ENCODE results near the gene TEAD3. TPM values are rescaled to one million over a fixed set of nuclear protein-coding genes. Genes with fewer than 3 reads are reported as not detected.

The TEAD3 gene
- total and polyA plus RNA-seq, 12 donors, result 27.9 to 54.4 (median 34.4) TPM

DNA sequence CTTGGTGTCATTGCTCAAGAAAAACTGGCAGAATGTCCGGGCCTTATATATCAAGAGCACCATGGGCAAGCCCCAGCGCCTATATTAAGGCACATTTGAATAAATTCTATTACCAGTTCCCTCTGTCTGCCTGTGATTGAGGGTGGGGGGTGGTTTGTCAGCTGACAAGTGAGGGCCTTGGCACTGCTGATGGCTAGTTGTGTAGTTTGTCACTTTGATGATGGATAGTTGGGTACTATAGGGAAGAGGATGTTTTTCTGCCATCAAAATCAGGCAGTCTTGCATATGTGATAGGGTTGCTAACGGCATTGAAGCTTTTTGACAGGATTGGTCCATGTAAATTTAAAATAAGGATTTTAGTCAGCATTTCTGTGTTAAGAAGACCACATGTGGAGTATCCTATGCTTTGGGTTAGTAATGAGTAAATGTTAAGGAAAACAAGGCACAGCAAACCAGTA lies 26.2 kb downstream of the TEAD3 start:
- no peaks in the 10 kb centered on the region for H3K9me3 ChIP-seq
- peaks cover 4 to 47% (median 40%) of the 10 kb centered on the region in 9 donors for H3K4me1 ChIP-seq
- intact Hi-C loops (cut with DNase I), result no loop called here
- ATAC-seq, result no peak
- peak overlapping the region in 2 of 10 donors; percentile 78 to 86 for H3K4me3 ChIP-seq
- WGBS, 2 donors, result 75% methylated on average over 3 of the region's 3 CpGs
- H3K27ac ChIP-seq, result peak overlapping the region in 1 of 10 donors; percentile 89
- H3K36me3 ChIP-seq, result peaks cover 0 to 71% (median 40%) of the 10 kb centered on the region in 9 donors
- DNase-seq, result no peak
- TF ChIP-seq, protein P1, sequence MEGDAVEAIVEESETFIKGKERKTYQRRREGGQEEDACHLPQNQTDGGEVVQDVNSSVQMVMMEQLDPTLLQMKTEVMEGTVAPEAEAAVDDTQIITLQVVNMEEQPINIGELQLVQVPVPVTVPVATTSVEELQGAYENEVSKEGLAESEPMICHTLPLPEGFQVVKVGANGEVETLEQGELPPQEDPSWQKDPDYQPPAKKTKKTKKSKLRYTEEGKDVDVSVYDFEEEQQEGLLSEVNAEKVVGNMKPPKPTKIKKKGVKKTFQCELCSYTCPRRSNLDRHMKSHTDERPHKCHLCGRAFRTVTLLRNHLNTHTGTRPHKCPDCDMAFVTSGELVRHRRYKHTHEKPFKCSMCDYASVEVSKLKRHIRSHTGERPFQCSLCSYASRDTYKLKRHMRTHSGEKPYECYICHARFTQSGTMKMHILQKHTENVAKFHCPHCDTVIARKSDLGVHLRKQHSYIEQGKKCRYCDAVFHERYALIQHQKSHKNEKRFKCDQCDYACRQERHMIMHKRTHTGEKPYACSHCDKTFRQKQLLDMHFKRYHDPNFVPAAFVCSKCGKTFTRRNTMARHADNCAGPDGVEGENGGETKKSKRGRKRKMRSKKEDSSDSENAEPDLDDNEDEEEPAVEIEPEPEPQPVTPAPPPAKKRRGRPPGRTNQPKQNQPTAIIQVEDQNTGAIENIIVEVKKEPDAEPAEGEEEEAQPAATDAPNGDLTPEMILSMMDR (IDR thresholded peaks at IDR 0.05), result no peak
- H3K27me3 ChIP-seq, result no peaks in the 10 kb centered on the region

DNA sequence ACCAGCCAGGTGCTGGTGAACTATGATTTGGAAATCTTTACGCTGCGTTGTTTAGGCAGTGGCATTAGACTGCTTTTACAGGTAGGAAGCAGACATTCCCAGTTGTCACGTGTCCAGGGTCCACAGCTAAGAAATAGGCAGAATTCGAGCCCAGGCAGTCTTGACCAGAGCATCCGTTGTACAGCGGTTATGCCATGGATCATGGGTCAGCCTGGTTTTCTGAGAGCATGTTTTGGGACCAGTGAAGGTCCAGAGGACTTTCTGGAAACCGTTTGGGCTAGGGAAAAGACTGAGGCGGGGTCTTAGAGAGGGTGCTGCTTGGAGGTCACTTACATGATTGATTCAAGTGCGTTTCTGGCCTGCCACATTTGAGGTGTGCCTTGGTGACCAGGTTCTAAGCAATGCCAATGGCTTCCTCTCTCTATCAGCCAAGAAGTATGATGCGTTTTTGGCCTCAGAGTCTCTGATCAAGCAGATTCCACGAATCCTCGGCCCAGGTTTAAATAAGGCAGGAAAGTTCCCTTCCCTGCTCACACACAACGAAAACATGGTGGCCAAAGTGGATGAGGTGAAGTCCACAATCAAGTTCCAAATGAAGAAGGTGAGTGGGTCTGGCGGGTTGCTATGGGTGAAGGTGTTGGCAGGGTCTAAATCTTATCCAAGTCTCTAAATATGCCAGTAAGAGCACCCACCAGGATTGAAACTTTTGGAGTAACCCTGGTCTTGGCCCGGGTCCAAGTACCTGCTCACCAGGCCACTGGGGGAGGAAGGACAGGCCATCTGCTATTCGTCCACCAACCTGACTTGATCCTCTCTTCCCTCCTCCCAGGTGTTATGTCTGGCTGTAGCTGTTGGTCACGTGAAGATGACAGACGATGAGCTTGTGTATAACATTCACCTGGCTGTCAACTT lies 26.9 kb downstream of the TEAD3 start:
- ATAC-seq (no peak), DNase-seq (no peak)
- Histone ChIP-seq H3K9me3 (no peaks in the 10 kb centered on the region), H3K27me3 (no peaks in the 10 kb centered on the region), H3K4me3 (peak overlapping the region; percentile 68 to 87 (median 82)), H3K27ac (peak overlapping the region in 6 of 10 donors; percentile 9 to 93 (median 90)), H3K4me1 (peaks cover 4 to 47% (median 40%) of the 10 kb centered on the region in 9 donors), H3K36me3 (peaks cover 0 to 65% (median 36%) of the 10 kb centered on the region in 9 donors)
- TF ChIP-seq, protein P1 (IDR thresholded peaks at IDR 0.05), result no peak
- intact Hi-C loops (cut with DNase I), result loop anchor here in 5 of 10 donors (2.0 to 5.0 kb wide), 2 partner anchors 27 to 128 kb away; partner anchors contain the start of genes PPARD (in 4 of the 5) and TEAD3 (in 1 of the 5)
- 45 to 51% methylated on average over 18 of the region's 18 CpGs for WGBS, 2 donors

DNA sequence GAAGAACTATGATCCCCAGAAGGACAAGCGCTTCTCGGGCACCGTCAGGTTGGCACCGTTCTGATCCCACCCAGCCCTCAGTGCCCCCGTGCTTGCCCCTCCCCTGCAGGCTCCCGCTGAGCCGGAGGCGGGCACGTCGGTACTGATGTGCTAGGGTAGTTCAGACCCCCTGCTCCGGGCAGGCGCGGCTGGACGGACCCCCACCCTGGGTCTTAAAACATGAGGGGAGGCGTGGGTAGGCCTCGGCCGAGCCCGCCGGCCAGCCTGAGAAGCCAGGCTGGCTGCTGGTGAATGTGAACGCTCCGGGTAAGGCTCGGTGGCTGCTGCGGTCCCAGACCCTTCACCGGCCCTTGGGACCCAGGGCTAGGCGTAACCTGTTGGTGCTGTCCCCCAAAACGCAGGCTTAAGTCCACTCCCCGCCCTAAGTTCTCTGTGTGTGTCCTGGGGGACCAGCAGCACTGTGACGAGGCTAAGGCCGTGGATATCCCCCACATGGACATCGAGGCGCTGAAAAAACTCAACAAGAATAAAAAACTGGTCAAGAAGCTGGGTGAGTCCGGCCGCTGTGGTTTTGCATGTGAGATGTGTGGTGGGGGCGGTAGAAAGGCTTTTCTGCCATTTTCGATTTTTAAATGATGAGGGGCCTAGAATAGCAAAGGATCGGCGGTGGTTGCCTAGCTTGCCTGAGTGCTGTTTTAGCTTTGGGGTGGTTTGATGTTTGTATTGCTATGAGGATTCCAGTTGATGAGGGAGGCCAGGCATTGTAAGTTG lies 27.7 kb downstream of the TEAD3 start:
- TF ChIP-seq, protein P1 (IDR thresholded peaks at IDR 0.05), result no peak
- Histone ChIP-seq H3K4me3 (peak overlapping the region; percentile 68 to 87 (median 82)), H3K27ac (peak overlapping the region; percentile 31 to 93 (median 89)), H3K4me1 (peaks cover 4 to 47% (median 40%) of the 10 kb centered on the region in 9 donors), H3K27me3 (no peaks in the 10 kb centered on the region), H3K36me3 (peaks cover 0 to 56% (median 29%) of the 10 kb centered on the region in 9 donors), H3K9me3 (no peaks in the 10 kb centered on the region)
- peak in 7 of 8 donors; percentile 6 to 61 (median 33) for ATAC-seq
- intact Hi-C loops (cut with DNase I), result loop anchor here in 6 of 10 donors (1.0 to 5.0 kb wide), 3 partner anchors 28 to 127 kb away; partner anchors contain the start of genes PPARD (in 6 of the 6) and TEAD3 (in 1 of the 6)
- DNase-seq, result no peak
- WGBS, 2 donors, result 3 to 9% methylated on average over 37 of the region's 37 CpGs

All from heart right ventricle (tissue), 16 donors.